ENCODE data around the gene SIRT5.

SIRT5 gene

DNA sequence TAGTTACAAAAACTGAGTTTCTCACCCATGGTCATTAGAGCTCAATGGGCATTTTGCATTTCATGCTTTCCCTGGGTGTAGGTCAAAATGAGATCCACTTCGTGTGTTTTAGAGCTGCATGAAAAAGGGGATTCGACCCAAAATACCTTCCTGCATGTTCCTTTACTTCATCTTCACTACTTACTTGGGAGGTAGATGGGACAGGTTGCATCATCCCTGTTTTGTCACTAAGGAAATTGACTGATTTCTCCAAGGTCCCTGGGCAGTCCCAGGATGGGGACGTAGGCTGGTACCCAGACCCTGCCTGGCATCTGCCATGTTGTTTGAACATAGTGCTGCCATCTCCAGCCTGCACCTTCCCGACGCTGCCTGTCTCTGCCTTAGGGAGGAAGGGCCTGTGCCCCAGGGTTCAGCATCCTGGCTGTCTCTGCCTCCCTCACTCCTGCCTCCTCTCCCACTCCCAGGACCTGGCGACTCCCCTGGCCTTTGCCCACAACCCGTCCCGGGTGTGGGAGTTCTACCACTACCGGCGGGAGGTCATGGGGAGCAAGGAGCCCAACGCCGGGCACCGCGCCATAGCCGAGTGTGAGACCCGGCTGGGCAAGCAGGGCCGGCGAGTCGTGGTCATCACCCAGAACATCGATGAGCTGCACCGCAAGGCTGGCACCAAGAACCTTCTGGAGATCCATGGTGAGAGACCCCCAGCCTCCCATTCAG lies 17.0 kb downstream of the SIRT5 start:
- TF ChIP-seq CTCF (IDR thresholded peaks at IDR 0.05; ENCODE audit: low read depth, low read length, missing control alignments) = no peak
- Histone ChIP-seq H3K36me3 (replicated peaks) (no peaks in the 10 kb centered on the region), H3K27ac (no peak overlapping the region), H3K4me3 (ENCODE audit: low read depth, low read length) (no peak overlapping the region), H3K27me3 (replicated peaks) (no peaks in the 10 kb centered on the region)
- no peak for DNase-seq
- in situ Hi-C loops (cut with HindIII; ENCODE audit: low pct_ligation_motif_present, low sequenced_read_pairs) = no loop called here

DNA sequence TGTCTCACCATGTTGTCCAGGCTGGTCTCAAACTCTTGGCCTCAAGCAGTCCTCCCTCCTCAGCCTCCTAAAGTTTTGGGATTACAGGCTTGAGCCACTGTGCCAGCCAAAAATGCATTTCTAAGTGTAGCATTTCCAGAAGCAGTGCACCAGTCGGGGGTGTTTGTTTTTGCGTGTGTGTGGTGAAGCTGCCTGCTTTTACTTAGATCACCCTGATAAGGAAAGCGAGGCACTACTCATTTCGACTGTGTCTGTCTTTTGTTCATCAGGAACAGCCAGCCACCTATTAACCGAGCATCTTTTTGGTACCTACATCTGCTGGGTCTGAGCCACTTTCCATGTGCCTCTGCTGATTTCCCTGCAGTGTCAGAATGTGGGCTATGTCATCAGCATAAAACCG lies 18.7 kb downstream of the SIRT5 start:
- Histone ChIP-seq H3K4me3 (ENCODE audit: low read depth, low read length) (no peak overlapping the region), H3K36me3 (replicated peaks) (peaks cover 2% of the 10 kb centered on the region), H3K27me3 (replicated peaks) (no peaks in the 10 kb centered on the region), H3K27ac (no peak overlapping the region)
- no peak for DNase-seq
- in situ Hi-C loops (cut with HindIII; ENCODE audit: low pct_ligation_motif_present, low sequenced_read_pairs) = no loop called here
- TF ChIP-seq CTCF (IDR thresholded peaks at IDR 0.05; ENCODE audit: low read depth, low read length, missing control alignments) = no peak

DNA sequence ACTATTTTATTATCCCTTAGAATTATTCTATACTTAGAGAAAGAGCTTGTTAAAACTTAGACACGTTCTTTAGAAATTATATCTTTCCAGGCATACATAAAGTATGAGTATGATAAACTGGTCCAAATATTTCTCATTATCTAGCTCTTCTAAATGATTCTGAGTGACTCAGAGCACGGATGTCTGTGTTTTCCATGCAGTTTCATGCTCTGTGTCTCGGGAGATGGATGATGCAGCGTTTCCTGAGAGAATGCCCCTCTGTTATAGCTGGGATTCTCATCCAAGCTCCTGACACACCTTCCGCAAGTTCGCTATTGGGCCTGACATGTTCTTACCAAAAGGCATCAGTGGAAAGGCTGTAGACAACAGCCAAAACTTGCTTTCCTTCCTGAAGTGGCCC lies 19.3 kb downstream of the SIRT5 start:
- TF ChIP-seq CTCF (IDR thresholded peaks at IDR 0.05; ENCODE audit: low read depth, low read length, missing control alignments) = no peak
- peak; percentile 18 for DNase-seq
- H3K4me3 ChIP-seq (ENCODE audit: low read depth, low read length) = no peak overlapping the region

GRCh38 chr6:13597073-13597472 lies 22.7 kb downstream of the SIRT5 start:
- in situ Hi-C loops (cut with HindIII; ENCODE audit: low pct_ligation_motif_present, low sequenced_read_pairs) = no loop called here
- no peak for TF ChIP-seq CTCF (IDR thresholded peaks at IDR 0.05; ENCODE audit: low read depth, low read length, missing control alignments)
- H3K27ac ChIP-seq = no peak overlapping the region
- H3K27me3 ChIP-seq (replicated peaks) = no peaks in the 10 kb centered on the region
- no peak overlapping the region for H3K4me3 ChIP-seq (ENCODE audit: low read depth, low read length)
- no peak for DNase-seq
- peaks cover 4% of the 10 kb centered on the region for H3K36me3 ChIP-seq (replicated peaks)

More for the DNA sequence above, 19.3 kb downstream of the SIRT5 start:
- in situ Hi-C loops (cut with HindIII; ENCODE audit: low pct_ligation_motif_present, low sequenced_read_pairs) = no loop called here
- peaks cover 4% of the 10 kb centered on the region for H3K36me3 ChIP-seq (replicated peaks)
- H3K27ac ChIP-seq = no peak overlapping the region
- H3K27me3 ChIP-seq (replicated peaks) = no peaks in the 10 kb centered on the region

- Histone ChIP-seq H3K27ac (no peak overlapping the region), H3K36me3 (replicated peaks) (peaks cover 4% of the 10 kb centered on the region), H3K4me3 (ENCODE audit: low read depth, low read length) (no peak overlapping the region), H3K27me3 (replicated peaks) (no peaks in the 10 kb centered on the region)
- in situ Hi-C loops (cut with HindIII; ENCODE audit: low pct_ligation_motif_present, low sequenced_read_pairs) = no loop called here
- DNase-seq = no peak
- no peak for TF ChIP-seq CTCF (IDR thresholded peaks at IDR 0.05; ENCODE audit: low read depth, low read length, missing control alignments)
Observed at GRCh38 chr6:13600036-13600435, 25.6 kb downstream of the SIRT5 start.

- in situ Hi-C loops (cut with HindIII; ENCODE audit: low pct_ligation_motif_present, low sequenced_read_pairs) = no loop called here
- Histone ChIP-seq H3K27ac (no peak overlapping the region), H3K27me3 (replicated peaks) (no peaks in the 10 kb centered on the region), H3K4me3 (ENCODE audit: low read depth, low read length) (no peak overlapping the region), H3K36me3 (replicated peaks) (no peaks in the 10 kb centered on the region)
- TF ChIP-seq CTCF (IDR thresholded peaks at IDR 0.05; ENCODE audit: low read depth, low read length, missing control alignments) = no peak
- no peak for DNase-seq
Observed at GRCh38 chr6:13604135-13604534, 29.7 kb downstream of the SIRT5 start.

Data from brain microvascular endothelial cell (primary cell).